Gastrocnemius medialis (tissue), 4 donors: ENCODE results near the gene CAB39.

Experiments used
- CTCF ChIP-seq, 5 experiments: fragments of 450-650 bp in 3 of 5; fragments of 200-600 bp in 2 of 5; sonication (generic) in 2 of 5; IDR thresholded peaks in 4 of 5; conservative IDR thresholded peaks in 1 of 5; 1 replicate in 4 of 5; 2 replicates in 1 of 5; pipeline ENCODE4 v1.5.1; 2016 to 2019; ENCODE audit warnings: antibody characterized with exemption in 5 of 5, mild to moderate bottlenecking in 3 of 5, moderate library complexity in 3 of 5
- POLR2A ChIP-seq, 2 donors: fragments of 450-650 bp; IDR thresholded peaks; one replicate each; pipeline ENCODE4 v1.6.1; 2017; ENCODE audit warnings: antibody characterized with exemption in 2 of 2, mild to moderate bottlenecking in 2 of 2, moderate library complexity in 2 of 2

DNA sequence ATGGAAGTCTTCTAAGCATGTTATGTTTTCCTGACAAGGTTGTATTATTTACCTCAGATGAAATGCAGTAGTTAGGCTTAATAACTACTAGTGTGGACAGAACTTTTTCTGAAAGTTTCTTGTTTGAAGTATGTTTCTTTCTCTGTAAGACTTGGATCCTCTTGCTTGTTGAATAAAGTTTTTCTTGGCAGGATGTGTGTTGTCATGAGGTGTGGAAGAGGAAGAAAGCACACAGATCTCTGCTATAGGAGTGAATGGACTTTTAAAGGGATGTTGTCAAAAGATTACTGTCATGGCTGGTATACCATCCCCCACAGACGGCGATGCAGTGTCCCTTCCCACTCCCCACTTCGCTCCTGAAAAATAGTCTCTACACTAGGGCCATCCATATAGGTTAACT lies 2.6 kb downstream of the CAB39 start:
- TF ChIP-seq CTCF (IDR thresholded peaks at IDR 0.05 in 4 of 5, conservative IDR thresholded peaks at IDR 0.05 in 1 of 5) (no peak), POLR2A (IDR thresholded peaks at IDR 0.05) (no peak)
